Lung (tissue), 12 donors: ENCODE results near the gene SFXN5. TPM values are rescaled to one million over a fixed set of nuclear protein-coding genes. Genes with fewer than 3 reads are reported as not detected.

Experiments
- ATAC-seq: fragments of 200-7000 bp; cut with Tn5 transposase; one replicate; pipeline ENCODE4 v1.9.1; 2020; ENCODE audit warnings: moderate number of reproducible peaks; ENCODE audit not compliant: insufficient read depth, low FRiP score
- DNase-seq, 3 donors: peaks; one replicate each; pipeline ENCODE4 v3.0.0-alpha.2; 2013 to 2017
- H3K27ac ChIP-seq, 2 donors: one replicate each; pipeline ENCODE4 v1.5.1; 2013; ENCODE audit warnings: mild to moderate bottlenecking in 2 of 2, moderate library complexity in 2 of 2, control low read depth in 1 of 2, inconsistent platforms in 1 of 2, low read depth in 1 of 2, low read length in 1 of 2
- H3K27me3 ChIP-seq, 3 donors: one replicate each; pipeline ENCODE4 v1.5.1; 2013; ENCODE audit warnings: low read length in 2 of 3; ENCODE audit not compliant: control insufficient read depth in 3 of 3, insufficient read depth in 3 of 3
- H3K36me3 ChIP-seq, 4 donors: one replicate each; pipeline ENCODE4 v1.5.1; 2013; ENCODE audit warnings: low read length in 4 of 4, mild to moderate bottlenecking in 1 of 4, moderate library complexity in 1 of 4; ENCODE audit not compliant: control insufficient read depth in 4 of 4, insufficient read depth in 4 of 4
- H3K4me1 ChIP-seq, 5 donors: one replicate each; pipeline ENCODE4 v1.5.1; 2013; ENCODE audit warnings: low read length in 5 of 5, mild to moderate bottlenecking in 2 of 5, moderate library complexity in 1 of 5; ENCODE audit not compliant: control insufficient read depth in 5 of 5, insufficient read depth in 5 of 5
- H3K4me3 ChIP-seq: one replicate; pipeline ENCODE4 v1.5.1; 2013; ENCODE audit warnings: mild to moderate bottlenecking, control low read depth, moderate library complexity
- H3K9ac ChIP-seq, 2 donors: one replicate each; pipeline ENCODE4 v1.5.1; 2013; ENCODE audit warnings: low read length in 2 of 2, control low read depth in 1 of 2; ENCODE audit not compliant: insufficient read depth in 1 of 2
- H3K9me3 ChIP-seq, 4 donors: one replicate each; pipeline ENCODE4 v1.5.1; 2013; ENCODE audit warnings: low read length in 3 of 4, mild to moderate bottlenecking in 1 of 4, moderate library complexity in 1 of 4; ENCODE audit not compliant: control insufficient read depth in 4 of 4, insufficient read depth in 3 of 4
- CTCF ChIP-seq: IDR thresholded peaks from 2 replicates; pipeline ENCODE4 v1.5.1; 2012; ENCODE audit warnings: mild to moderate bottlenecking; ENCODE audit errors: control extremely low read depth, extremely low read depth
- WGBS, 2 donors: extraction: QIAGEN DNeasy Blood & Tissue Kit; methylation state at CpG; one replicate each; pipeline ENCODE4 v1.1.7; 2013; 5-methylcytosine and 5-hydroxymethylcytosine counted together
- polyA plus RNA-seq, 2 donors: library from polyadenylated mRNA; stranded (reverse); fragments of 200-250 nt; gene quantifications; one replicate each; pipeline ENCODE4 v1.2.1, GENCODE V29; 2013
- total RNA-seq, 2 donors: library from RNA; depleted of rRNA in 1 of 2; stranded (reverse); fragments of >200 nt in 1 of 2; gene quantifications; one replicate each; pipeline ENCODE4 v1.2.1, GENCODE V29; 2014 to 2021
- donor health status: control.
- donor health status: control.
- donor health status: Bipolar disorder and iron deficiency.
- donor health status: healthy.
- donor health status: DM: yes; HTN: yes; CAD: no.

The SFXN5 gene
- total and polyA plus RNA-seq, 4 donors: 8.3 to 15.6 (median 9.6) TPM

GRCh38 chr2:72998724-72999123 lies 72.8 kb downstream of the SFXN5 start:
- Histone ChIP-seq H3K9me3 (no peaks in the 10 kb centered on the region), H3K9ac (no peak overlapping the region), H3K27ac (no peak overlapping the region), H3K4me3 (no peak overlapping the region), H3K4me1 (no peaks in the 10 kb centered on the region), H3K27me3 (no peaks in the 10 kb centered on the region), H3K36me3 (peaks cover 0 to 5% (median 0%) of the 10 kb centered on the region in 4 donors)
- TF ChIP-seq CTCF: no peak
- WGBS, 2 donors: 80 to 86% methylated on average over 4 of the region's 4 CpGs
- DNase-seq: no peak
- ATAC-seq: no peak

GRCh38 chr2:72998234-72998651 lies 73.3 kb downstream of the SFXN5 start:
- H3K27me3 ChIP-seq: no peaks in the 10 kb centered on the region
- H3K9ac ChIP-seq: no peak overlapping the region
- 94 to 97% methylated on average over 12 of the region's 12 CpGs for WGBS, 2 donors
- TF ChIP-seq CTCF: no peak
- H3K27ac ChIP-seq: no peak overlapping the region
- no peaks in the 10 kb centered on the region for H3K4me1 ChIP-seq
- ATAC-seq (no peak), DNase-seq (no peak)
- no peaks in the 10 kb centered on the region for H3K9me3 ChIP-seq
- no peak overlapping the region for H3K4me3 ChIP-seq
- H3K36me3 ChIP-seq: peaks cover 0 to 5% (median 0%) of the 10 kb centered on the region in 4 donors

- H3K27me3 ChIP-seq: no peaks in the 10 kb centered on the region
- DNase-seq (no peak), ATAC-seq (no peak)
- no peaks in the 10 kb centered on the region for H3K4me1 ChIP-seq
- no peak overlapping the region for H3K4me3 ChIP-seq
- no peaks in the 10 kb centered on the region for H3K9me3 ChIP-seq
- no peak overlapping the region for H3K27ac ChIP-seq
- TF ChIP-seq CTCF: no peak
- peaks cover 0 to 2% (median 0%) of the 10 kb centered on the region in 4 donors for H3K36me3 ChIP-seq
- 93 to 98% methylated on average over 7 of the region's 7 CpGs for WGBS, 2 donors
- no peak overlapping the region for H3K9ac ChIP-seq
Observed at GRCh38 chr2:72996117-72996502, 75.4 kb downstream of the SFXN5 start.

GRCh38 chr2:72995430-72996116 lies 75.9 kb downstream of the SFXN5 start:
- no peak for TF ChIP-seq CTCF
- no peak overlapping the region for H3K9ac ChIP-seq
- no peaks in the 10 kb centered on the region for H3K4me1 ChIP-seq
- no peaks in the 10 kb centered on the region for H3K9me3 ChIP-seq
- peaks cover 0 to 2% (median 0%) of the 10 kb centered on the region in 4 donors for H3K36me3 ChIP-seq
- H3K4me3 ChIP-seq: no peak overlapping the region
- H3K27me3 ChIP-seq: no peaks in the 10 kb centered on the region
- ATAC-seq (no peak), DNase-seq (no peak)
- H3K27ac ChIP-seq: no peak overlapping the region
- WGBS, 2 donors: 86 to 92% methylated on average over 15 of the region's 15 CpGs
